ENCODE results near the gene HINT1. TPM values are rescaled to one million over a fixed set of nuclear protein-coding genes. Genes with fewer than 3 reads are reported as not detected.

Gene HINT1
- total and polyA plus RNA-seq, 12 donors: 53.8 to 279 (median 130) TPM

DNA sequence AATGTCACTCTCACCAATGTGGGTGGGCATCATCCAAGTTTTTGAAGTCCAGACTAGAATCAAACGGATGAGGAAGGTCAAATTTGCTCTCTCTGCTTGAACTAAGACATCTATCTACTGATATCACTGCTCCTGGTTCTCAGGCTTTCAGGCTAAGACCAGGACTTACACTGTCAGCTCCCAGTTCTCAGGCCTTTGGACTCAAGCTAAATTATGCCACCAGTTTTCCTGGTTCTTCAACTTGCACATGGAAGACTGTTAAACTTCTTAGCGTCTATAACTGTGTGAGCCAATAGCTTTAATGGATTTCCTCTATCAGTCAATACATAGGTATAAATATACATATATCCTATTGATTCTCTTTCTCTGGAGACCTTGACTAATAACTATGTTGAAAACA, 41.0 kb upstream of the HINT1 start:
- H3K4me3 ChIP-seq: no peak overlapping the region
- H3K36me3 ChIP-seq: peaks cover 0 to 26% (median 0%) of the 10 kb centered on the region in 9 donors
- H3K27me3 ChIP-seq: no peaks in the 10 kb centered on the region
- WGBS, 2 donors: 90 to 92% methylated on average over 2 of the region's 2 CpGs
- peaks cover 0 to 17% (median 0%) of the 10 kb centered on the region in 9 donors for H3K4me1 ChIP-seq
- intact Hi-C loops (cut with DNase I): no loop called here
- H3K27ac ChIP-seq: no peak overlapping the region
- no peak for ATAC-seq
- DNase-seq: no peak
- no peaks in the 10 kb centered on the region for H3K9me3 ChIP-seq
- no peak for TF ChIP-seq CTCF (IDR thresholded peaks at IDR 0.05)

DNA sequence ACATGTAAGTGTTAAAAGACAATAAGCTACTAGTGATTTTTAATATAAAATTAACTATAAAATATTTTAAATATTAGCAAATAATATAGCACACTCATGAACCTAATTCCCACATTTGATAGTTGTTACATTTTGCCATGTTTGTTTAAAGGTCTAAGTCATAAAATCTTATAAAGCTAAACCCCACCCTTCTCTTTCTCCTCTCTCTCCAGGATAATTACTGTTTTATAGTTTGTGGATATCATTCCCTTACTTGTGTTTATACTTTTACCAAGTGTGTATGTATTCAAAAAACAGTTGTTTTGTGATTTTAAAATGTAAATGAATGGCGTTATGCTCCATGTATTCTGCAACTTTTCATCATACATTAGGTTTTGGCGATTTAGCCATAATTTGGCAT, 39.9 kb upstream of the HINT1 start:
- peaks cover 0 to 35% (median 0%) of the 10 kb centered on the region in 9 donors for H3K36me3 ChIP-seq
- H3K4me3 ChIP-seq: no peak overlapping the region
- WGBS, 2 donors: 91 to 96% methylated on average over 2 of the region's 2 CpGs
- intact Hi-C loops (cut with DNase I): no loop called here
- TF ChIP-seq CTCF (IDR thresholded peaks at IDR 0.05): no peak
- no peaks in the 10 kb centered on the region for H3K27me3 ChIP-seq
- ATAC-seq (no peak), DNase-seq (no peak)
- no peak overlapping the region for H3K27ac ChIP-seq
- H3K4me1 ChIP-seq: peaks cover 0 to 11% (median 0%) of the 10 kb centered on the region in 9 donors
- no peaks in the 10 kb centered on the region for H3K9me3 ChIP-seq

DNA sequence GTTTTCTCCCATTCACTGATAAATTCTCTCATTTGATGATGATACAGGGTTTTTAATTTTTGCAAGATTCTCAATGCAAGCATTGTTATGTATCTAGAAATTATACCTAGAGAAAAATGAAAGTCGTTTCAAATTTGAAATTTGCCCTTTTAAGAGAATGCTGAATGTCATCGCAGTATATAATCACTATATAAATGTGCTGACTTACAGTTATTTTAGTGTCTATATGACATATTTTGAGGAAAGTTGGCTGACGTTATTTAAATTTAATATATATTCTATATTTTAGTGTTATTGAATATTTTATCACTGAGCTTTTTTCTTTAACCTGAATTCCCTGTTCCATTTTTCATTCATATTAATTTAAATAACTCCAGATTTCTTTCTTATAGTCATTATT, 35.5 kb upstream of the HINT1 start:
- H3K27me3 ChIP-seq: no peaks in the 10 kb centered on the region
- H3K4me3 ChIP-seq: no peak overlapping the region
- H3K36me3 ChIP-seq: peaks cover 0 to 43% (median 0%) of the 10 kb centered on the region in 9 donors
- no peaks in the 10 kb centered on the region for H3K4me1 ChIP-seq
- intact Hi-C loops (cut with DNase I): no loop called here
- ATAC-seq (no peak), DNase-seq (no peak)
- no peak for TF ChIP-seq CTCF (IDR thresholded peaks at IDR 0.05)
- H3K9me3 ChIP-seq: no peaks in the 10 kb centered on the region
- 94 to 95% methylated on average over 3 of the region's 3 CpGs for WGBS, 2 donors
- H3K27ac ChIP-seq: no peak overlapping the region

DNA sequence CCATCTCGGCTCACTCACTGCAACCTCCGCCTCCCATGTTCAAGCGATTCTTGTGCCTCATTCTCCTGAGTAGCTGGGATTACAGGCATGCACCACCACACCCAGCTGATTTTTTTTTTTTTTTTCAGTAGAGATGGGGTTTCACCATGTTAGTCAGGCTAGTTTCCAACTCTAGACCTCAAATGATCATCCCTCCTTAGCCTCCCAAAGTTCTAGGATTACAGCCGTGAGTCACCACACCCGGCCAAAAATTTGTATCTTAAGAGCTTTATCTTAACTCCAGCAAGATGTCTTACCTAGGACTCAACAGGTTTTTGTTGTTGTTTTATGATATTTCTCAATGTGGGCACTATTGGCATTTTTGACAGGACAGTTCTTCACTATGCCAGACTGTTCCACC, 33.6 kb upstream of the HINT1 start:
- H3K4me3 ChIP-seq: no peak overlapping the region
- DNase-seq (no peak), ATAC-seq (no peak)
- no peak for TF ChIP-seq CTCF (IDR thresholded peaks at IDR 0.05)
- H3K4me1 ChIP-seq: no peaks in the 10 kb centered on the region
- H3K27ac ChIP-seq: no peak overlapping the region
- intact Hi-C loops (cut with DNase I): no loop called here
- 97 to 99% methylated on average over 5 of the region's 5 CpGs for WGBS, 2 donors
- no peaks in the 10 kb centered on the region for H3K9me3 ChIP-seq
- no peaks in the 10 kb centered on the region for H3K27me3 ChIP-seq
- H3K36me3 ChIP-seq: peaks cover 0 to 43% (median 0%) of the 10 kb centered on the region in 9 donors
